GM10248 (cell line): Measurements from ENCODE around the gene SRF.

Experiments
- CTCF ChIA-PET: fragments of 300-600 bp; sonication (Branson Sonifier 250); formaldehyde crosslinking; extraction: SDS; loops from one replicate; lab custom pipeline; 2021; ENCODE audit warnings: antibody characterized with exemption; lab: Yijun Ruan, JAX
- POLR2A ChIA-PET: fragments of 350-650 bp; sonication (Branson Sonifier 250); formaldehyde crosslinking; extraction: SDS; loops from one replicate; lab custom pipeline; 2020; ENCODE audit warnings: antibody characterized with exemption; lab: Yijun Ruan, JAX
- DNase-seq: peaks from one replicate; pipeline ENCODE4 v3.0.0; 2012; ENCODE audit errors: extremely low spot score
- CTCF ChIP-seq: IDR thresholded peaks from 2 replicates; pipeline ENCODE4 v1.5.1; 2012; ENCODE audit warnings: mild to moderate bottlenecking, low read depth; ENCODE audit errors: extremely low read depth, missing control alignments, control extremely low read depth

SRF gene

DNA sequence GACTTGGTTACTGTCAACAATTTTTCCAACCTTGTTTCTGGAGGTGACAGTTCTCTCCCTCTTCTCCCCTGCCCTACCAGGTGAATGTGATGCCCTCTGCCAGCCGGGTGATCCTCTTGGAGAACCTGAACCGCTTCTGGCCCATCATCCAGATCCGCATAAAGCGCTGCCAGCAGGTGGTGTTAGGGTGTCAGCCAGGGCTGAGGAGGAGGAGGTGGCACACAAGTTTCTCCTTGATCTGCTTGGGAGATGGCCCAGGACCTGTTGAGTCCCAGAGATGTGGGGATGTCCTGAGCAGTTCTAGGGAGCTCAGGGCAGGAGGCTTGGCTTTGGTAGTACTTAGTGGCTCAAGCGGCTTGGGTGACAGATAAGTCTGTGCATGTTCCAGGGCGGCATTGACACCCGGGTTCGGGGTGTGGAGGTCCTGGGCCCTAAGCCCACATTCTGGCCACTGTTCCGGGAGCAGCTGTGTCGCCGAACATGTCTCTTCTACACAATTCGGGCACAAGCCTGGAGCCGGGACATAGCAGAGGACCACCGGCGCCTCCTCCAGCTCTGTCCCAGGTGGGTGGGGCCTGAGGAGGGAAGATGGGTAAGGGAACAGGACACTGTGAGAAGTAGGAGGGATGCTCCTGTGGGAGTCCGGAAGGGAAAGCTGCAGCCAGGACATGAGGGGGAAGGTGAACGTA is 32.1 kb downstream of the SRF start:
- POLR2A ChIA-PET: no interaction called here
- no peak for DNase-seq
- CTCF ChIA-PET: interaction anchor here (1.1 kb wide), 1 partner anchor 12 kb away, joined by 3 read pairs; no protein-coding TSS in a partner anchor
- TF ChIP-seq CTCF: no peak

DNA sequence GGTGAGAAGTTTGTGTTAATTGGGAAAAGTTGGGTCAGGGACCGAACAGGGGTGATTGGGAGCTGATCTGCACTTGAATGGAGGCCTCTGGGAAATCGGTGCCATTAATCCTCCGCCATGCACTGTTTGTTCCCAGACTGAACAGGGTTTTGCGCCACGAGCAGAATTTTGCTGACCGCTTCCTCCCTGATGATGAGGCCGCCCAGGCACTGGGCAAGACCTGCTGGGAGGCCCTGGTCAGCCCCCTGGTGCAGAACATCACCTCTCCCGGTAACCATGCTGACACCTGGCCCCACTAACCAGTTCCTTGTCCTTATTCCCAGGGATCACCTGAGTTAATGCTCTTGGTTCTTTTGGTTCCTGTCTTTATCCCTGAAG is 32.6 kb downstream of the SRF start:
- CTCF ChIA-PET: interaction anchor here (2.8 kb wide), 1 partner anchor 26 kb away, joined by 9 read pairs; the partner anchor contains the start of gene DNPH1
- TF ChIP-seq CTCF: no peak
- POLR2A ChIA-PET: no interaction called here

GRCh38 chr6:43204271-43205105 is 33.4 kb downstream of the SRF start:
- no peak for DNase-seq
- ChIA-PET CTCF (interaction anchor here (2.8 kb wide), 1 partner anchor 25 kb away, joined by 9 read pairs; the partner anchor contains the start of gene DNPH1), POLR2A (no interaction called here)
- TF ChIP-seq CTCF: no peak

More for the DNA sequence above, 32.6 kb downstream of the SRF start:
- DNase-seq: no peak

DNA sequence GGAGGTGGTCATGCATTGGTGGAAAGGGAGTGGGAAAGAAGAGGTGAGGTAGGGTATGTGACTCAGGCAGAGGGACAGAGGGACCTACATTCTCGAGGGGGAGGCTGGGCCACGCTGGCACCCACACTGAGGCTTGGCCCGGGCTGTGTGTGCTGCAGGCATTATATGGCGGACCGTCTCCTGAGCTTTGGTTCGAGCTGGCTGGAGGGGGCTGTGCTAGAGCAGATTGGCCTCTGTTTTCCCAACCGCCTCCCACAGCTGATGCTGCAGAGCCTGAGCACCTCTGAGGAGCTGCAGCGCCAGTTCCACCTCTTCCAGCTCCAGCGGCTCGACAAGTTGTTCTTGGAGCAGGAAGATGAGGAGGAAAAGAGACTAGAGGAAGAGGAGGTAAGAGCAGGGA is 34.8 kb downstream of the SRF start:
- no peak for DNase-seq
- ChIA-PET CTCF (interaction anchor here (0.8 to 2.8 kb wide), 2 partner anchors 10 to 24 kb away, joined by 3 to 9 read pairs; partner anchors contain the start of gene DNPH1), POLR2A (no interaction called here)
- no peak for TF ChIP-seq CTCF

GRCh38 chr6:43207286-43207685 is 36.2 kb downstream of the SRF start:
- ChIA-PET CTCF (no interaction called here), POLR2A (no interaction called here)
- no peak for DNase-seq
- TF ChIP-seq CTCF: no peak

DNA sequence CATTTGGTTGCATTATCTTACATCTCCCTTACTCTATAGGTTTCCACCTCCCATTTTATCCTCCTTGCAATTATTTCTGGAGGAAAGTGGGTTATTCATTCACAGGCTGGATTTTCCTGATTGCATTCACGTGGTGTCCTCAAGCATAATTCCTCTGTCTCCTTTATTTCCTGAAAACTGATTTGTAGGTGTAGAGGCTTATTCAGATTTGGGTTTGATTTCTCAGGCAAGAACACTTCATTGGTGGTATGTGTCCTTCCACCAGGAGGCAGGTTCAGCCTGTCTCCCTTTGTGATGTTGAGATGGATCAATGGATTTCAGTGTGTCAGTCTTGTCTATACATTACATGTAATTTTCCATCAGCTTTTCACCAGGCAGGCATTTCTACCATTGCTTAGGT is 40.9 kb downstream of the SRF start:
- ChIA-PET POLR2A (no interaction called here), CTCF (interaction anchor here (1.0 to 3.2 kb wide), 4 partner anchors 11 to 294 kb away, joined by 3 to 18 read pairs (median 4); partner anchors contain the start of gene DNPH1)
- no peak for DNase-seq
- TF ChIP-seq CTCF: no peak
